HG02678 (cell line): ENCODE data around the gene MPP2.
"Not testable (repeated sequence)": the region's sequence is repeated elsewhere in the genome, so short reads cannot be mapped to it uniquely, and the experiment has no call there.

Source experiments
- ATAC-seq: cut with Tn5 transposase; IDR thresholded peaks from one replicate; pipeline ENCODE4 v1.9.1; 2021; ENCODE audit warnings: mild to moderate bottlenecking, moderate library complexity; ENCODE audit not compliant: unreplicated experiment

MPP2 gene

DNA sequence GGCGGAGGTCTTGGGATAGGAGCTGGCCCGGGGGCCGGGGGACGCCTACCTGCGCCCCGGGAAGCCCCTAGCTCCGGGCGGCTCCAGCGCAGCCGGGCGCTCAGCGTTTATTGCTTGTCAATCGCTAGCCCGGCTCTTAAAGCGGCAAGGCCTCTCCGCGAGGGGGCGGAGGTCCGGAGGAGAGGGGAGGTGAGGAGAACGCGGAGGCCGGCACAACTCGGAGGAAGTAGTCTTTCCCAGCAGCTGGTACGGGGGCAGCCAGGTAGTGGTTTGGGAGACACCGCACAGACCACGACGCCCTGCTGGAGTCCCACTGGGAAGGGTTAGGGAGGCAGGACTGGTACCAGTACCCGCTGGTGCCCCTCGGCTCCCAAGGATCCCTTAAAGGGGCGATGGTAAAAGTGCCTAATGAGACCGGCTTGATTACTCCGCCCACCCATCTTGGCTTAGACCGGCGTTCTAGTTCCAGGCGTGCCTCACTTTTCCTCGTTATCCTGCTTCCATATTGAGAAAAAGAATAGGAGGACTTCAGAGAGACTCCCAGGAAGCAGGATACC, at the start of gene MPP2:
Gene MPP2, minus strand, starts transcription at position 112 of the 557 bp plus-strand sequence. CDS start 3,076 bp downstream, outside the sequence.
- no peak for ATAC-seq

- no peak for ATAC-seq
These were observed 48.9 kb upstream of the MPP2 start for GRCh38 chr17:43956222-43956621.

DNA sequence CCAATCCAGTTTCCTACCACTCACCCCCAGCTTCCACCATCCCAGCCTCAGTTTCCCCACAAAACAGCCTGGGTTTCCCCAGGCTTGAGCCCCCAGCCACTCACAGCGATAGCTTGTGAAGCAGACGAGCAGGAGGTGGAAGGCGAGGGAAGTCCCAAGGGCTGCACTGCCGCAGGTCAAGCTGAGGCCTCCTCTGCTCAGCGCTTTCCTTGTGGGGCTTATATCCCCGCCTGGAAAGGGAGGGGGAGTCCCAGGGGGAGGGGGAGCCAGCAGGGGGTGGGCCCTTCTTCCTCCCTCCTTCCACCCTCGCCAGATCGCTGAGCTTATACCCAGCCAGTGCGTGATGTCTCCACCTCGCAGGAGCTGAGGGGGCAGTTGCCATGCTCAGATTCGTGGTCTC, 46.4 kb upstream of the MPP2 start, which contains the start of gene PYY:
Gene PYY, minus strand, starts transcription at position 195 of the 400 bp plus-strand sequence. CDS start 457 bp downstream, outside the sequence.
- no peak for ATAC-seq

DNA sequence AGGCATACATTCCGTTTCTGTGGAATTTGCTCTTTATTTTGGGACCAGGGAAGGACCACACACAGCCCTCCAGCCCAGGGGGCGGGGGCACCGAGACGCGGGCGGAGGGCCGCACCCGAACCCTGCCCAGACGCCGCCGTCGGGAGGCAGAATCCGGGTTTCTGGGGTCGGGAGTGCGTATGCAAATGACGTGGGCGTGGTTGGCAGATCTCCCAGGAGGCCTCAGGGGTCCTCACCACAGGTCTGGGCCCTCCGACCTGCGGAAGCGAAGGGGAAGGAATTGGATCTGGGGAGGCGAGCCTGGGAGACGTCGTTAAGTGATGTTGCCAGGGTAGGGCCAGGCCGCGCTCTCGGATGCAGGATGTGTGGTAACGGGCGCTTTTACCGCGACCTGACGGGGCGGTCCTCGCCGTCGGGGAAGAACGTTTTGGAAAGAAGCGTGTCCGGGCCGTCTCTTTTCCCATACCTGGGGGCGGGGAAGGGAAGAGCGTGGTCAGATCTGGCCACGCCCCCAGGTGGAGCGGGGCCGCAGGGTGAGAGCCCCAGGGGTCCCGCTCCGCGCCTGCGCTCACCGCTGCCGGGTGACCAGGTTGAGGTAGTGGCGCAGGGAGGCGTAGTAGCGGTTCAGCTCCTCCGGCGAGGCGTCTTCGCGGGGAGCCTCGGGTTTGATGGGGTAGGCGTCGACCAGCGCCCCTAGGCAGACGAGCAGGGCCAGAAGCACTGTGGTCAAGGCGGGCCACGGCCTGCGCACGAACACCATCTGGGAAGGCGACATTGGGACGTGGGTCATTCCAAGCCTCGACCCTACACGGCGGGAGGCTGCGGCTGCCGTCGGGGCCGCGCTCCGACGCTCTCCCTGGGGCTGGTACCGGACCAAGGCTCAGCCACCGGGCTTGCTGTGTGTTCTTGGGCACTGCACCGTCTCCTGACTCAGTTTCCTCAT, 45.7 kb upstream of the MPP2 start:
- ATAC-seq = no peak

GRCh38 chr17:43952351-43952723, 45.0 kb upstream of the MPP2 start:
- no peak for ATAC-seq

GRCh38 chr17:43951750-43952149, 44.4 kb upstream of the MPP2 start:
- no peak for ATAC-seq

GRCh38 chr17:43950554-43950953, 43.2 kb upstream of the MPP2 start:
- ATAC-seq = no peak

- no peak for ATAC-seq
These were observed 42.4 kb upstream of the MPP2 start for GRCh38 chr17:43949781-43950180.

- ATAC-seq = no peak
These were observed 39.4 kb upstream of the MPP2 start for GRCh38 chr17:43946781-43947180.

DNA sequence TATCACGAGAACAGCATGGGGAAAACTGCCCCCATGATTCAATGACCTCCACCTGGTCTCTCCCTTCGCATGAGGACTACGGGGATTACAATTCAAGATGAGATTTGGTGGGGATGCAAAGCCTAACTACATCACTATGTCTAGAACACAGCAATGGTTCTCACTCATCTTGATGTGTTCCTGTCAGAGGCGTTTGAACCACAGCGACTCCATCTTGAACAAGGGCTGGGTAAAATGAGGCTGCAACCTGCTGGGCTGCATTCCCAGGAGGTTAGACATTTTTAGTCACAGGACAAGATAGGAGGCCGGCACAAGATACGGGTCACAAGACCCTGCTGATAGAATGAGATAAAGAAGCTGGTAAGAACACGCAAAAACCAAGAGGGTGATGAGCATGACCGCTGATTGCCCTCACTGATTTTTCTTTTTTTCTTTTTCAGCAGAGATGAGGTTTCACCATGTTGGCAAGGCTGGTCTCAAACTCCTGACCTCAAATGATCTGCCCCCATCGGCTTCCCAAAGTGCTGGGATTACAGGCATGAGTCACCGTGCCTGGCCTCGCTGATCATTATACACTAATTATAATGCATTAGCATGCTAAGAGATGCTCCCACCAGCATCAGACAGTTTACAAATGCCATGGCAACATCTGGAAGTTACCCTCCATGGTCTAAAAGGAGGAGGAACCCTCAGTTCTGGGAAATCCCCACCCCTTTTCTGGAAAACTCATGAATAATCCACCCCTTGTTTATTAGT, 37.9 kb upstream of the MPP2 start:
- ATAC-seq = no peak

GRCh38 chr17:43942051-43942685, 34.8 kb upstream of the MPP2 start, which contains the start of gene PPY:
TSS of gene PPY (minus strand) at chr17:43942476. CDS start at chr17:43941654, 822 bp downstream.
- ATAC-seq = no peak

- ATAC-seq = no peak
These were observed 33.3 kb upstream of the MPP2 start for GRCh38 chr17:43940630-43941029.

GRCh38 chr17:43939886-43940285, 32.5 kb upstream of the MPP2 start:
- no peak for ATAC-seq

GRCh38 chr17:43939452-43939851, 32.1 kb upstream of the MPP2 start:
- ATAC-seq = not testable (repeated sequence)

GRCh38 chr17:43938838-43939182, 31.5 kb upstream of the MPP2 start:
- ATAC-seq = no peak

DNA sequence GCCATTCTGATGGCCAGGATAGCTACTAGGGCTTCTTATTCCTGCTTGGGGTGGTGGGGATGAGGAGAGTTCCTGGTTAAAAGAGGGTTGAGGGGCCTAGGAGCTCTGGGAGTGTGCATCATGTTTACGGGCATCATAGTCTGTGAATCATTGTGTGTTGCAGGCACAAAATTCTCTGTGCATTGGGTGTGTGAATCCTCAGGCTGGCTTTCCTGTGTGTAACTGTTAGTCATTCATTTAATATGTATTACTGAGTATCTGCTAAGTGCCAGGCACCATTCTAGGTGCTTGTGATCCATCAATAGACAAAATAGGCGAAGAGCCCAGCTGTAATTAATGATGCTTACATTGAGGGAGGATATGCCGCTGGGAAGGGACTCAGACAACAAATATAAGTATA, 29.1 kb upstream of the MPP2 start:
- ATAC-seq = no peak

GRCh38 chr17:43935926-43936261, 28.6 kb upstream of the MPP2 start:
- ATAC-seq = no peak

DNA sequence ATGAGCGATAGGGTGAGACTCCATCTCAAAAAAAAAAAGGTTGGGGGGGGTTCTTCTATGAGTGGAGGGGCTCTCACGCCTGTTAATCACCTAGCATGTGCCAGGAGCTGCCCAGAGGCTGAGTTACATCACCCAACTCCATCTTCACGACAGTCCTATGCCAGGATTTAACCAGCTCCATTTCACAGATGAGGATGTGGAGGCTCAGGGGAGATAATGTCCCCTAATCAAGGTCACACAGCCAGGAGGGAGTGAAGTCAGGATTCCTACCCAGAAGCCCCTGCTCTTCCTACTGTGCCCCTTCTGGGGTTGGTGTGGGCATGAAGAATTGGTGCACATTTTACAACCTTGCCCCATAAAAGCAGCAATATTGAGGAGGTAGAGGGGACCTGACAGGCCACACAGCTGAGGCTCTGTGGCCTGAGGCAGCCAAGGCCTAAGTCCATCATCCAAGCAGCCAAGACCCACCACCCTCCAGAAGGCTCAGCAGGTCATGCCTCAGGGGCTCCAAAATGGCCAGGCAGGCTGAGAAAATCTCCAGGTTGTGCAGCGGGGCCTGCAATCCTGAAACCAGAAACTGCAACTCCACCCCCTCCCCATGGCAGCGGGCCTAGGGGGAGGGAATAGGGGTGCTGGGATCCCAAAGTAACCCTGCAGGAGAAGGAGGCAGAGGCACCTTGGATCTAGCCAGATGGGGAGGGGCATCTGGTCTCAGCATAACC, 28.0 kb upstream of the MPP2 start:
- ATAC-seq = no peak

- no peak for ATAC-seq
These were observed 25.6 kb upstream of the MPP2 start for GRCh38 chr17:43932923-43933322.

DNA sequence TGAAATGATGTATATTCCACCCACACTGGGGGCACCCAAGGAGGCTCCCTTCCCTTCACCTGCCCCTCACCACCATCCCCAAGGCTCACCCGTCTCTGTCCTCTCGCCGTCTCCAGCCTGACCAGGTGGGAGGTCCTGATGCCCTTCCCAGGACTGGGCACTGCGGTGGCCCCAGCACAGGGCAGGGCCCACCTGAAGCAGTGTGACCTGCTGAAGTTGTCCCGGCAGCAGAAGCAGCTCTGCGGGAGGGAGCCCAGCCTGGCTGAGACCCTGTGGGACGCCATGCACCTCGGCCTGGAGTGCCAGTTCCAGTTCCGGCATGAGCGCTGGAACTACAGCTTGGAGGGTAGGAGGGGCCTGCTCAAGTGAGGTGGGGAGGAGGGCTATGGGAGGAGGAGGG, 25.0 kb upstream of the MPP2 start:
- no peak for ATAC-seq
